ENCODE measurements around the gene SKI. TPM values are rescaled to one million over a fixed set of nuclear protein-coding genes. Genes with fewer than 3 reads are reported as not detected.

SKI gene
- total and polyA plus RNA-seq, 2 experiments from 2014 or later = 9.3 to 66.8 TPM

- ATAC-seq = no peak
Measured at GRCh38 chr1:2287649-2288048, 59.5 kb downstream of the SKI start.

More at GRCh38 chr1:2287649-2288048, 59.5 kb downstream of the SKI start:
- H3K4me2 ChIP-seq = no peak overlapping the region
- DNase-seq (ENCODE audit: low spot score) = no peak
- H3K4me3 Mint-ChIP-seq = no peak overlapping the region
- H3K27ac Mint-ChIP-seq = no peak overlapping the region
- no peaks in the 10 kb centered on the region for H3F3A ChIP-seq (replicated peaks; ENCODE audit: low read depth)
- H3K36me3 Mint-ChIP-seq (ENCODE audit: low read depth) = no peaks in the 10 kb centered on the region
- H3K27ac ChIP-seq (ENCODE audit: low read depth) = no peak overlapping the region
- peaks cover 15% of the 10 kb centered on the region for H4K20me1 ChIP-seq (replicated peaks; ENCODE audit: insufficient read depth)
- H2AFZ ChIP-seq = no peak overlapping the region
- H3K9me2 ChIP-seq (ENCODE audit: insufficient read depth) = no peaks in the 10 kb centered on the region
- H3K9me3 Mint-ChIP-seq = no peaks in the 10 kb centered on the region
- no peaks in the 10 kb centered on the region for H3K27me3 ChIP-seq (ENCODE audit: insufficient read depth)
- H3K4me1 Mint-ChIP-seq = peaks cover 48% of the 10 kb centered on the region
- TF ChIP-seq EZH2phosphoT487 (IDR thresholded peaks at IDR 0.05; ENCODE audit: unreplicated experiment) (no peak), STAT1 (IDR thresholded peaks at IDR 0.05; ENCODE audit: unreplicated experiment) (no peak), REST (IDR thresholded peaks at IDR 0.05; ENCODE audit: unreplicated experiment) (no peak), NANOG (IDR thresholded peaks at IDR 0.05; ENCODE audit: borderline replicate concordance) (no peak), ETS1 (IDR thresholded peaks at IDR 0.05) (no peak), ZNF114 (CRISPR knock-in tag; IDR thresholded peaks at IDR 0.05) (no peak), ZNF462 (CRISPR knock-in tag; IDR thresholded peaks at IDR 0.05) (no peak), JUNB (IDR thresholded peaks at IDR 0.05; ENCODE audit: unreplicated experiment) (no peak), POLR2AphosphoS5 (IDR thresholded peaks at IDR 0.05; ENCODE audit: low read depth) (no peak), EZH2 (IDR thresholded peaks at IDR 0.05; ENCODE audit: low read depth, unreplicated experiment) (no peak), ZNF331 (CRISPR knock-in tag; IDR thresholded peaks at IDR 0.05; ENCODE audit: low read depth) (no peak)
- no peak overlapping the region for H3K4me3 ChIP-seq
- H3K4me1 ChIP-seq (ENCODE audit: insufficient read depth) = peaks cover 20% of the 10 kb centered on the region
- H3K27me3 Mint-ChIP-seq (ENCODE audit: insufficient read depth, low read depth, poor library complexity) = peaks cover 37% of the 10 kb centered on the region
- peaks cover 98% of the 10 kb centered on the region for H3K79me2 ChIP-seq (replicated peaks; ENCODE audit: insufficient read depth)
- H3K36me3 ChIP-seq (ENCODE audit: insufficient read depth) = no peaks in the 10 kb centered on the region

All from GM23338 (cell line).